Astrocyte of the spinal cord (primary cell): ENCODE results near the gene ARHGEF6.

Experiments used
- DNase-seq: peaks from one replicate; pipeline ENCODE4 v3.0.0; 2011; ENCODE audit warnings: low read depth, low spot score
- H3K4me3 ChIP-seq: 2 replicates; pipeline ENCODE4 v1.5.1; 2011; ENCODE audit warnings: low read depth, mild to moderate bottlenecking, low read length, moderate library complexity
- in situ Hi-C: cut with HindIII; loops from 2 replicates; pipeline ENCODE4 v1.10.0; 2017; ENCODE audit warnings: low sequenced_read_pairs
- TF ChIP-seq, protein P1 (sequence below): IDR thresholded peaks from 2 replicates; pipeline ENCODE4 v1.5.1; 2012; ENCODE audit warnings: low read depth, mild to moderate bottlenecking, low read length, inconsistent platforms

Gene ARHGEF6

DNA sequence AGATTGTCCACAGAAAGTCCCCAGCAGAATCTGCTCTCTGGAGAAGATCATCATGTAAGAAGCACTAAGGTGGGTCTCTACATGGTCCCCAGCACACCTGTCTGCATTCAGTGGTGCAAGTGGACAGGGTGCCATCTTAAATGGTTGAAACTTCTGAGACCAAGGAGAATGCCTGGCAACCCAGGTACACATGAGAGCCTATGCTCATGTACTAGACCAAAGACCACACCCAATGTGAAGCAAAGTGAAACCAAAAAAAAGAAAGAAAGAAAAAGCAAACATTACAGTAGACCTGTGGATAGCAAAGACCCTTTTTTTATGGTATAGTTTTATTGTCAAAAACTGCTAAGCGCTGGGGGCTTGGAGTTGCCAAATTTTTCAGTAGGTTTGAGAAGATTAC is 117.8 kb downstream of the ARHGEF6 start:
- H3K4me3 ChIP-seq, result no peak overlapping the region
- TF ChIP-seq, protein P1, sequence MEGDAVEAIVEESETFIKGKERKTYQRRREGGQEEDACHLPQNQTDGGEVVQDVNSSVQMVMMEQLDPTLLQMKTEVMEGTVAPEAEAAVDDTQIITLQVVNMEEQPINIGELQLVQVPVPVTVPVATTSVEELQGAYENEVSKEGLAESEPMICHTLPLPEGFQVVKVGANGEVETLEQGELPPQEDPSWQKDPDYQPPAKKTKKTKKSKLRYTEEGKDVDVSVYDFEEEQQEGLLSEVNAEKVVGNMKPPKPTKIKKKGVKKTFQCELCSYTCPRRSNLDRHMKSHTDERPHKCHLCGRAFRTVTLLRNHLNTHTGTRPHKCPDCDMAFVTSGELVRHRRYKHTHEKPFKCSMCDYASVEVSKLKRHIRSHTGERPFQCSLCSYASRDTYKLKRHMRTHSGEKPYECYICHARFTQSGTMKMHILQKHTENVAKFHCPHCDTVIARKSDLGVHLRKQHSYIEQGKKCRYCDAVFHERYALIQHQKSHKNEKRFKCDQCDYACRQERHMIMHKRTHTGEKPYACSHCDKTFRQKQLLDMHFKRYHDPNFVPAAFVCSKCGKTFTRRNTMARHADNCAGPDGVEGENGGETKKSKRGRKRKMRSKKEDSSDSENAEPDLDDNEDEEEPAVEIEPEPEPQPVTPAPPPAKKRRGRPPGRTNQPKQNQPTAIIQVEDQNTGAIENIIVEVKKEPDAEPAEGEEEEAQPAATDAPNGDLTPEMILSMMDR, result no peak
- no peak for DNase-seq
- in situ Hi-C loops, result no loop called here

DNA sequence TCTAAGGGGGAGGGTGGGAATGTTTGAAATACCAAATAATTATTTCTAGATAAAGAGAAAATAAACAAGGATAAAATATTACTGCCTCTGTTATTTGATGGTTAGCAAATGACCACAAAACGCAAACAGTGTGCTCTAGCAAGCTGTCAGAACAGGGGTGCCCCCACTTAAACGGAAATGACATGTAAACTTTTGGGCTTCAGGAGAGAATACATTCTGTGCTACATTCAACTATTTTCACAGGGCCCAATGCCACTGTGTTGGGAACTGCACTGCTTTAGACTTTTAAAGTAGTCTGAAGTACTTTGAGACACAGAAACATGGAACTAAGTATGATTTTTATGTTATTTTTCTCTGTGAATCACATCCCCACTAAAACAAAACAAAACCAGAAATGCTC is 118.6 kb downstream of the ARHGEF6 start:
- TF ChIP-seq, protein P1, result no peak
- DNase-seq, result no peak

DNA sequence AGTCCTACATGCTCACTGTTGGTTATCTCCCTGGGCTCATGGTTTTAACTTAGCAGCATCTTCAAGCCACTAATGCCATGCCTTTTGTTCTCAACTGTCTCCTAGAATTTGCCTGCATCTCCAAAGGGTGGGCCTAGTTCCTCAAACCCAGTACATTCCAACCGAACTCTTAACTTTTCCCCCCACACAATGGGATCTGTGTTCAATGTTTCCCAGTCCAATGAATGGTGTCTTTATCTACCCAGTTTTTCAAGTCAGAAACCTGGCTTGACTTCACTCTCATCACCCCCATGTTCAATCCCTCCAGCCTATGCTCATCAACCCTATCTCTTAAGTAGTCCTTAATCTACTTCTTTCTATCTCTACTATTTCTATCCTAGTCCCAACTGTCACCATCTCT is 119.8 kb downstream of the ARHGEF6 start:
- no peak for DNase-seq
- in situ Hi-C loops, result no loop called here
- no peak overlapping the region for H3K4me3 ChIP-seq
- TF ChIP-seq, protein P1, result no peak

More for the DNA sequence above, 118.6 kb downstream of the ARHGEF6 start:
- in situ Hi-C loops, result no loop called here
- H3K4me3 ChIP-seq, result no peak overlapping the region

DNA sequence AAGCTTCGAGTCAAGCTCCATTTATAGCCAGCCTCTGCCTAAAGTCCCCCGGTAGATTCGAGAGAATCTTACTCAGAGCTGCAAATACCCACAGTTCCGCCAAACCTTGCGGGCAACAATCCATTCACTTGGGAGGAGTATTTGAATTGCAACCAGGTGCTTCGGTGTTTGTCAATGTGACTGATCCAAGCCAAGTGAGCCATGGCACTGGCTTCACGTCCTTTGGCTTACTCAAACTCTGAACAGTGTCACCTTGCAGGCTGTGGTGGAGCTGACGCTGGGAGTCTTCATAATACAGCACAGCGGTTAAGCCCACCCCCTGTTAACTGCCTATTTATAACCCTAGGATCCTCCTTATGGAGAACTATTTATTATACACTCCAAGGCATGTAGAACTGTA is 121.6 kb downstream of the ARHGEF6 start:
- TF ChIP-seq, protein P1, result no peak
- in situ Hi-C loops, result no loop called here
- DNase-seq, result no peak
- no peak overlapping the region for H3K4me3 ChIP-seq

DNA sequence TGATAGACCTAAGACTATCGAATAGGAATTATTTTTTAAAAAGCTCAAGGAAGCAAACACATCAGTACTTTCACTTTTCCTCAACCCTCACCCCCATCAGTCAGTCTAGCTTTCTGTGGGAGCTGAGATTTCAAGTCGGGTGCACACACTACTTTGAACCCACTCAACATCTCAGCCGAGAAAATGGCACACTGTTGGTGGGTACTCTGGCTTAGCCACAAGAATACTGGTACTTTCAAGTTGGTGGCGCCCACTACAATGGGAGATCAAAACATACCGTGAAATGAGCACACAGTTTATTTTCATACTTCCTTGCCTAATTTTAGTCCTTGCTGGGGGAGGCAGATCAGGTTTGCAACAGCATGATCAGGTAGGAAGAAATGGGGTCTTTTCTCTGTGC is 122.6 kb downstream of the ARHGEF6 start:
- in situ Hi-C loops, result no loop called here
- H3K4me3 ChIP-seq, result no peak overlapping the region
- no peak for DNase-seq
- TF ChIP-seq, protein P1, result no peak

DNA sequence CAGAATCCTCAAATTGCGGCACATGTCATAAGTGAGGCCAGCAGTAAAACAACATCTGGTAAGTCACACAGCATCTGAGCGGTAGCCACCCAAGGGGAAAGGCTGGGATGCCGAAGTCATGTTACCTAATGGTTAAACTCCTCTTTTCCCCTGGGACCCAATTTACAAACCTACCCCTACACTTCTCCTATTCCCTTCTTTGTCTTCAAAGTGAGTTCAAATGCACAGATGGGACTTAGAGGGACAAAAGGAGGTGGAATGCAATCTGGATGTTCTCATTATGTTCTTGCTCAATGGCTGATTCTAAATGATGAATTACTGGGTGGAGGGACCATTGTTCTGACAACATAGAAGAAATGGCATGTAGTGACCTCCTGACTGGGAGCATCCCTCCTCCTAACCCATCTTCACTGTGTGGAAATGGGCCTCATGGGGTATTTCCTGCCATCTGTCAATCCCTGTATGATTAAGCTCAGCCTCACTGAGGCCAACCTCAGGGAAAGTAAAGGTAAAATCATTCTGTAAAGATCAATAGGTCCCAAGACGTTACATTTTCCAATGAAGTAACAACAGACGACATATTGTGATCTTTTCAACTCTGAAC is 124.3 kb downstream of the ARHGEF6 start:
- in situ Hi-C loops, result no loop called here

More for the DNA sequence above, 124.3 kb downstream of the ARHGEF6 start:
- TF ChIP-seq, protein P1, result no peak
- no peak overlapping the region for H3K4me3 ChIP-seq
- DNase-seq, result no peak
